ENCODE results near the gene MFRP. TPM values are rescaled to one million over a fixed set of nuclear protein-coding genes. Genes with fewer than 3 reads are reported as not detected.

Gene MFRP
- total RNA-seq, 4 donors from 2014 or later = 0.15 TPM; not detected in 3

- peak overlapping the region; percentile 90 to 99 (median 98) for H3K27ac ChIP-seq
- no peak for ATAC-seq
- H3K27me3 ChIP-seq = no peaks in the 10 kb centered on the region
- peak overlapping the region in 1 of 2 donors; percentile 87 for H3K4me3 ChIP-seq
- TF ChIP-seq POLR2AphosphoS5 (IDR thresholded peaks at IDR 0.05) (no peak), POLR2A (IDR thresholded peaks at IDR 0.05) (no peak), CTCF (IDR thresholded peaks at IDR 0.05) (no peak), EP300 (IDR thresholded peaks at IDR 0.05) (no peak)
- H3K4me1 ChIP-seq = peaks cover 12 to 92% (median 52%) of the 10 kb centered on the region in 3 donors
- 32 to 34% methylated on average over 11 of the region's 11 CpGs for WGBS, 2 donors (ENCODE audit: low coverage in 1 of 2)
- H3K9me3 ChIP-seq = no peaks in the 10 kb centered on the region
- H3K36me3 ChIP-seq = peaks cover 0 to 3% of the 10 kb centered on the region in 2 donors
Observed at GRCh38 chr11:119319700-119320239, 26.7 kb downstream of the MFRP start.

GRCh38 chr11:119319136-119319699 lies 27.3 kb downstream of the MFRP start:
- peaks cover 0 to 8% of the 10 kb centered on the region in 2 donors for H3K36me3 ChIP-seq
- TF ChIP-seq EP300 (IDR thresholded peaks at IDR 0.05) (no peak), POLR2AphosphoS5 (IDR thresholded peaks at IDR 0.05) (no peak), POLR2A (IDR thresholded peaks at IDR 0.05) (no peak), CTCF (IDR thresholded peaks at IDR 0.05) (no peak)
- H3K4me1 ChIP-seq = peaks cover 12 to 97% (median 55%) of the 10 kb centered on the region in 3 donors
- H3K9me3 ChIP-seq = no peaks in the 10 kb centered on the region
- H3K27ac ChIP-seq = peak overlapping the region; percentile 90 to 99 (median 98)
- peak overlapping the region in 1 of 2 donors; percentile 87 for H3K4me3 ChIP-seq
- 31 to 65% methylated on average over 4 to 6 of the region's 8 CpGs for WGBS, 2 donors (ENCODE audit: low coverage in 1 of 2)
- no peak for ATAC-seq
- no peaks in the 10 kb centered on the region for H3K27me3 ChIP-seq

GRCh38 chr11:119318240-119319135 lies 28.0 kb downstream of the MFRP start:
- H3K27me3 ChIP-seq = no peaks in the 10 kb centered on the region
- 23 to 46% methylated on average over 5 to 9 of the region's 22 CpGs for WGBS, 2 donors (ENCODE audit: low coverage in 1 of 2)
- no peaks in the 10 kb centered on the region for H3K9me3 ChIP-seq
- peak overlapping the region; percentile 90 to 99 (median 98) for H3K27ac ChIP-seq
- H3K4me3 ChIP-seq = peak overlapping the region in 1 of 2 donors; percentile 87
- H3K36me3 ChIP-seq = peaks cover 0 to 15% of the 10 kb centered on the region in 2 donors
- H3K4me1 ChIP-seq = peaks cover 12 to 99% (median 53%) of the 10 kb centered on the region in 3 donors
- no peak for TF ChIP-seq CTCF (IDR thresholded peaks at IDR 0.05)
- no peak for TF ChIP-seq EP300 (IDR thresholded peaks at IDR 0.05)
- TF ChIP-seq POLR2AphosphoS5 (IDR thresholded peaks at IDR 0.05) = peak; percentile 93
- peak; percentile 55 to 70 for TF ChIP-seq POLR2A (IDR thresholded peaks at IDR 0.05)
- peak; percentile 40 for ATAC-seq

GRCh38 chr11:119317592-119318239 lies 28.8 kb downstream of the MFRP start:
- peak overlapping the region; percentile 90 to 99 (median 98) for H3K27ac ChIP-seq
- H3K9me3 ChIP-seq = no peaks in the 10 kb centered on the region
- no peak for ATAC-seq
- H3K36me3 ChIP-seq = peaks cover 0 to 23% of the 10 kb centered on the region in 2 donors
- H3K4me1 ChIP-seq = peaks cover 12 to 99% (median 53%) of the 10 kb centered on the region in 3 donors
- 66 to 72% methylated on average over 2 to 3 of the region's 14 CpGs for WGBS, 2 donors (ENCODE audit: low coverage in 1 of 2)
- TF ChIP-seq EP300 (IDR thresholded peaks at IDR 0.05) (no peak), POLR2A (IDR thresholded peaks at IDR 0.05) (peak in 1 of 2 donors; percentile 18), CTCF (IDR thresholded peaks at IDR 0.05) (no peak)
- H3K27me3 ChIP-seq = no peaks in the 10 kb centered on the region
- H3K4me3 ChIP-seq = peak overlapping the region; percentile 70 to 87
